Measurements from ENCODE around the gene C22orf39. TPM values are rescaled to one million over a fixed set of nuclear protein-coding genes. Genes with fewer than 3 reads are reported as not detected.

The C22orf39 gene
- total RNA-seq, 1 donor from 2014 or later: 33.4 TPM

DNA sequence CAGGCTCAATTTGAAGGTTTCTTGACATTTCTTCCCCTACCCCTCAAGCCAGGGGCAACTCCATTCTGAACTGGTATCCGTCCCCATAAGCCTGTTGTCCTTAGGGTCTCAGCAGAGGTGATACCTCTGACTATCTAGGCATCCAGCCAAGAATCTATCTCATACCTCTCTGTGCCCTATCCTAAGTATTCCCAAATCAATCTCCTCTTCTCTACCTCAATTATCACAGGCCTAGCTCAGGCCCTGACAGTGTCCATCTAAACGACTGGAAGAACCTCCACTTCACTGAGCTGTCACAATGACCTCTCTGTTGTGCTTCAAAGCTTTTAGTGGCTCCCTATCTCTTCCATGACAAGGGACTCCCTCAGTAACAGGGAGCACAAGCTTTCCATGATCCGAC, 42.8 kb downstream of the C22orf39 start:
- TF ChIP-seq, protein P1, sequence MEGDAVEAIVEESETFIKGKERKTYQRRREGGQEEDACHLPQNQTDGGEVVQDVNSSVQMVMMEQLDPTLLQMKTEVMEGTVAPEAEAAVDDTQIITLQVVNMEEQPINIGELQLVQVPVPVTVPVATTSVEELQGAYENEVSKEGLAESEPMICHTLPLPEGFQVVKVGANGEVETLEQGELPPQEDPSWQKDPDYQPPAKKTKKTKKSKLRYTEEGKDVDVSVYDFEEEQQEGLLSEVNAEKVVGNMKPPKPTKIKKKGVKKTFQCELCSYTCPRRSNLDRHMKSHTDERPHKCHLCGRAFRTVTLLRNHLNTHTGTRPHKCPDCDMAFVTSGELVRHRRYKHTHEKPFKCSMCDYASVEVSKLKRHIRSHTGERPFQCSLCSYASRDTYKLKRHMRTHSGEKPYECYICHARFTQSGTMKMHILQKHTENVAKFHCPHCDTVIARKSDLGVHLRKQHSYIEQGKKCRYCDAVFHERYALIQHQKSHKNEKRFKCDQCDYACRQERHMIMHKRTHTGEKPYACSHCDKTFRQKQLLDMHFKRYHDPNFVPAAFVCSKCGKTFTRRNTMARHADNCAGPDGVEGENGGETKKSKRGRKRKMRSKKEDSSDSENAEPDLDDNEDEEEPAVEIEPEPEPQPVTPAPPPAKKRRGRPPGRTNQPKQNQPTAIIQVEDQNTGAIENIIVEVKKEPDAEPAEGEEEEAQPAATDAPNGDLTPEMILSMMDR (IDR thresholded peaks at IDR 0.05; ENCODE audit: unreplicated experiment): no peak
- H3K27ac Mint-ChIP-seq: no peak overlapping the region

DNA sequence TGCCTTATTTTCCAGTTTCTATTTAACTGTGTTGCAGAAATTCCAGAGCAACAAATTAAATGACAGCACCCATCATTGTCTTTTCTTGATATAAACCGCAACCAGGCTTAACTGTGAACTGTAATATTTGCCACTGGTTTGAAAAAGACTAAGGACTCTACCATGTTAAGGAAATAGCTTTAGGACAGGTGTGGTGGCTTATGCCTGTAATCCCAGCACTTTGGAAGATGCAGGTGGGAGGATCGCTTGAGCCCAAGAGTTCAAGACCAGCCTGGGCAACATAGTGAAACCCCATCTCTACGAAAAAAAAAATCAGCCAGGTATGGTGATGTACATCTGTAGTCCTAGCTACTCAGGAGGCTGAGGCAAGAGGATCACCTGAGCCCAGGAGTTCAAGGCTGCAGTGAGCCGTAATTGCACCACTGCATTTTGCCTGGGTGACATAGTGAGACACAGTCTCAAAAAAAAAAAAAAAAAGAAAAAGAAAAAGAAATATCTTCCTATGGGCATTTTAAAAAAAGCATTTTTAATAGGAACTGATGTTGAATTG, 44.8 kb downstream of the C22orf39 start:
- peaks cover 15% of the 10 kb centered on the region for H3K4me1 Mint-ChIP-seq
- no peak overlapping the region for H3K27ac Mint-ChIP-seq
- no peak overlapping the region for H3K4me3 Mint-ChIP-seq
- H3K9me3 Mint-ChIP-seq: no peaks in the 10 kb centered on the region
- no peak for DNase-seq (ENCODE audit: low spot score in 2 of 2, unreplicated experiment in 2 of 2)
- no peaks in the 10 kb centered on the region for H3K27me3 Mint-ChIP-seq (ENCODE audit: low read depth)
- peaks cover 9% of the 10 kb centered on the region for H3K36me3 Mint-ChIP-seq
- TF ChIP-seq, protein P1 (IDR thresholded peaks at IDR 0.05; ENCODE audit: unreplicated experiment): no peak

More for the DNA sequence above, 42.8 kb downstream of the C22orf39 start:
- Mint-ChIP-seq H3K4me1 (peaks cover 25% of the 10 kb centered on the region), H3K4me3 (no peak overlapping the region), H3K36me3 (peaks cover 13% of the 10 kb centered on the region), H3K9me3 (no peaks in the 10 kb centered on the region), H3K27me3 (ENCODE audit: low read depth) (no peaks in the 10 kb centered on the region)
- DNase-seq (ENCODE audit: low spot score in 2 of 2, unreplicated experiment in 2 of 2): no peak

DNA sequence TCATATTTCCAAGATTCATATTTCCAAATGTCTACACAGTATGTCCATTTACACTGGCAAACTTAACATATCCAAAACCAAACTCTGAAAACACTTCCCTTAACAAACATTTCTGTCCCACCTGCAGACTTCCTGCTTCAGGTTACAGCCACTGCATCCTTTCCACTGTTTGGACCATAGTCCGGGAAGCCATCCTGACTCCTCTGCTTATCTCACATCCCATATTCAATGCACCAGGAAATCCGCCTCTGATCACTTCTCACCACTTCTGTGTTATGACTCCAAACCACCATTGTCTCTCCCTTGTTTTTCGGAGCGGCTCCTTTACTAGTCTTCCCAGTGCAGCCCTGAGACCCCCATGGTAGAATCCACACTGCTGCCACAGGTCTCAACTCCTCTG, 46.0 kb downstream of the C22orf39 start:
- Mint-ChIP-seq H3K27ac (no peak overlapping the region), H3K27me3 (ENCODE audit: low read depth) (no peaks in the 10 kb centered on the region), H3K9me3 (no peaks in the 10 kb centered on the region), H3K36me3 (peaks cover 12% of the 10 kb centered on the region), H3K4me3 (no peak overlapping the region), H3K4me1 (peaks cover 2% of the 10 kb centered on the region)
- TF ChIP-seq, protein P1 (IDR thresholded peaks at IDR 0.05; ENCODE audit: unreplicated experiment): no peak
- DNase-seq (ENCODE audit: low spot score in 2 of 2, unreplicated experiment in 2 of 2): no peak

DNA sequence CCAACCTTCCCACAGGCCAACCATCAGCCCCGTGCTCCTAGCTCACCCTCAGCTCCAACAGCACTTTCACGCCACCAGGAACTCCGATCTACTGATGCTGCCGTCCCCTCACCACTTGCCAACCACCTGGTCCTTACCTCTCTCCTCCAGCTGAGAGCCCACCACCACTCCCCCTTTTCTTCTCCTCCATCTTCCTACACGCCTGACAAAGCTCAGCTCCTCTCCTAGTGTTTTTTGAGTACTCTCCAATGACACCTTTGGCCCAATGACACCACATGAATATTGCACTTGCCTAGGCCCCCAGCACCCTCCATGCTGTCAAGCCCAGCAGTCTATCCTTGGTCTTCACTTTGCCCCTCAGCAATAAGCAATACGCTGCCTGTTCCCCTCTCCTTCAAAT, 46.6 kb downstream of the C22orf39 start:
- DNase-seq (ENCODE audit: low spot score in 2 of 2, unreplicated experiment in 2 of 2): no peak
- Mint-ChIP-seq H3K36me3 (peaks cover 8% of the 10 kb centered on the region), H3K9me3 (no peaks in the 10 kb centered on the region), H3K4me3 (no peak overlapping the region), H3K4me1 (no peaks in the 10 kb centered on the region), H3K27me3 (ENCODE audit: low read depth) (no peaks in the 10 kb centered on the region), H3K27ac (no peak overlapping the region)
- TF ChIP-seq, protein P1 (IDR thresholded peaks at IDR 0.05; ENCODE audit: unreplicated experiment): no peak

DNA sequence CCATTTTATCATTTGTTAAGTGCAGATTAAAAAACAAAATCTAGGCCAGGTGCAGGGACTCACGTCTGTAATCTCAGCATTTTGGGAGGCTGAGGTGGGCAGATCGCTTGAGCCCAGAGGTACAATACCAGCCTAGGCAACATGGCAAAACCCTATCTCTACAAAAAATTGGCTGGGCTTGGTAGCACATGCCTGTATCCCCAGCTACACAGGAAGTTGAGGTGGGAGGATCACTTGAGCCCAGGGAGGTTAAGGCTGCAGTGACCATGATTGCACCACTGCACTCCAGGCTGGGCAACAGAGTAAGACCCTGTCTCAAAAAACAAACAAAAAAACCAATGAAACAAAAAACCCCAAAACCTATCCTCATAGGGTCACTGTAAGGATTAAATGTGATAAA, 48.9 kb downstream of the C22orf39 start:
- Mint-ChIP-seq H3K9me3 (no peaks in the 10 kb centered on the region), H3K27me3 (ENCODE audit: low read depth) (no peaks in the 10 kb centered on the region), H3K4me3 (no peak overlapping the region), H3K27ac (no peak overlapping the region), H3K4me1 (no peaks in the 10 kb centered on the region), H3K36me3 (peaks cover 18% of the 10 kb centered on the region)
- TF ChIP-seq, protein P1 (IDR thresholded peaks at IDR 0.05; ENCODE audit: unreplicated experiment): no peak
- no peak for DNase-seq (ENCODE audit: low spot score in 2 of 2, unreplicated experiment in 2 of 2)

DNA sequence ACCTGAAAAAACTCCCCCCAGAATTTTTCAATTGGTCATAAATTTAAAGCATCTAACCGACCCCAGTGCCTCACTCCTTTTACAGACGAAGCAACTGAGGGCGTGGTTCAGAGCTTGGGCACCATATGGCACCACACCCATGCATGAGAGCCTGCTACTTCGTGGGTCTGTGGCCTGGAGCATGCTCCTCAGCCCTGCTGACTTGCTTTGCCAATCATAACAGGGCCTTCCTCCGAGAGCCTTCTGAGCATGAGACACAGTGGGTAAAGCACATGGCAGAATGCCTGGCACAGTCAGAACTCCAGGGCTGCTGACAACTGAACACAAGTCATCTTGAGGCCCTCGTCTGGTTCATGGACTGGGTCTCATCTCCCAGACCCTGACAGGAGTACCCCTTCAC, 49.3 kb downstream of the C22orf39 start:
- H3K27me3 Mint-ChIP-seq (ENCODE audit: low read depth): no peaks in the 10 kb centered on the region

More for the DNA sequence above, 49.3 kb downstream of the C22orf39 start:
- no peaks in the 10 kb centered on the region for H3K4me1 Mint-ChIP-seq
- H3K27ac Mint-ChIP-seq: no peak overlapping the region
- no peak overlapping the region for H3K4me3 Mint-ChIP-seq
- no peak for DNase-seq (ENCODE audit: low spot score in 2 of 2, unreplicated experiment in 2 of 2)
- TF ChIP-seq, protein P1 (IDR thresholded peaks at IDR 0.05; ENCODE audit: unreplicated experiment): no peak
- H3K36me3 Mint-ChIP-seq: peaks cover 19% of the 10 kb centered on the region
- no peaks in the 10 kb centered on the region for H3K9me3 Mint-ChIP-seq

All from mesothelial cell of epicardium (in vitro differentiated cells).